Tibial artery (tissue), 4 donors: ENCODE results near the gene SDCCAG8.

Experiments
- DNase-seq, 2 donors: peaks; one replicate each; pipeline ENCODE4 v3.0.0-alpha.2; 2019
- H3K27ac ChIP-seq, 2 donors: fragments of 200-600 bp; sonication (generic) in 1 of 2; 1 replicate in 1 of 2; 2 replicates in 1 of 2; pipeline ENCODE4 v1.5.1; 2018 to 2019; ENCODE audit warnings: mild to moderate bottlenecking in 1 of 2
- H3K27me3 ChIP-seq, 2 donors: fragments of 200-600 bp; sonication (generic) in 1 of 2; one replicate each; pipeline versions ENCODE4 v1.5.1 to v1.6.0; 2016 to 2019
- H3K36me3 ChIP-seq, 3 donors: fragments of 200-600 bp; sonication (generic) in 2 of 3; one replicate each; pipeline ENCODE4 v1.5.1; 2016 to 2019; ENCODE audit warnings: mild to moderate bottlenecking in 2 of 3
- H3K4me1 ChIP-seq, 4 donors: fragments of 200-600 bp; sonication (generic) in 2 of 4; 1 replicate in 3 of 4; 2 replicates in 1 of 4; pipeline ENCODE4 v1.5.1; 2016 to 2019
- H3K4me3 ChIP-seq, 2 donors: fragments of 200-600 bp; sonication (generic) in 1 of 2; 1 replicate in 1 of 2; 2 replicates in 1 of 2; pipeline ENCODE4 v1.5.1; 2018 to 2019; ENCODE audit warnings: mild to moderate bottlenecking in 2 of 2
- H3K9me3 ChIP-seq, 3 donors: fragments of 200-600 bp; sonication (generic) in 1 of 3; one replicate each; pipeline ENCODE4 v1.5.1; 2016 to 2019
- CTCF ChIP-seq, 2 experiments: fragments of 200-600 bp in 1 of 2; fragments of 450-650 bp in 1 of 2; IDR thresholded peaks; one replicate each; pipeline ENCODE4 v1.5.1; 2017 to 2019; ENCODE audit warnings: antibody characterized with exemption in 2 of 2, mild to moderate bottlenecking in 1 of 2, moderate library complexity in 1 of 2
- intact Hi-C: fragments of 100-400 bp; cut with DNase I; formaldehyde crosslinking; loops from one replicate; pipeline ENCODE4 v1.15.0; 2023; ENCODE audit warnings: low total_unique reads

SDCCAG8 gene

GRCh38 chr1:243526180-243526579 lies 270.3 kb downstream of the SDCCAG8 start:
- no peak overlapping the region for H3K4me3 ChIP-seq
- H3K27ac ChIP-seq: no peak overlapping the region
- H3K9me3 ChIP-seq: no peaks in the 10 kb centered on the region
- TF ChIP-seq CTCF (IDR thresholded peaks at IDR 0.05): no peak
- H3K4me1 ChIP-seq: peaks cover 0 to 15% (median 9%) of the 10 kb centered on the region in 4 donors
- intact Hi-C loops: no loop called here
- DNase-seq: no peak
- H3K36me3 ChIP-seq: peaks cover 0 to 6% (median 5%) of the 10 kb centered on the region in 3 donors
- no peaks in the 10 kb centered on the region for H3K27me3 ChIP-seq

GRCh38 chr1:243528459-243529121 lies 272.7 kb downstream of the SDCCAG8 start:
- intact Hi-C loops: no loop called here

GRCh38 chr1:243529512-243529911 lies 273.7 kb downstream of the SDCCAG8 start:
- H3K4me1 ChIP-seq: peaks cover 0 to 11% (median 7%) of the 10 kb centered on the region in 4 donors
- no peak overlapping the region for H3K4me3 ChIP-seq
- DNase-seq: no peak
- no peaks in the 10 kb centered on the region for H3K9me3 ChIP-seq
- no peak for TF ChIP-seq CTCF (IDR thresholded peaks at IDR 0.05)
- peaks cover 0 to 5% (median 4%) of the 10 kb centered on the region in 3 donors for H3K36me3 ChIP-seq
- no peaks in the 10 kb centered on the region for H3K27me3 ChIP-seq
- intact Hi-C loops: no loop called here
- H3K27ac ChIP-seq: no peak overlapping the region

More at GRCh38 chr1:243528459-243529121, 272.7 kb downstream of the SDCCAG8 start:
- DNase-seq: no peak
- Histone ChIP-seq H3K36me3 (peaks cover 0 to 6% (median 5%) of the 10 kb centered on the region in 3 donors), H3K4me3 (no peak overlapping the region), H3K27me3 (no peaks in the 10 kb centered on the region), H3K9me3 (no peaks in the 10 kb centered on the region), H3K4me1 (peaks cover 0 to 15% (median 9%) of the 10 kb centered on the region in 4 donors), H3K27ac (no peak overlapping the region)
- TF ChIP-seq CTCF (IDR thresholded peaks at IDR 0.05): no peak

- Histone ChIP-seq H3K36me3 (peaks cover 0 to 1% (median 0%) of the 10 kb centered on the region in 3 donors), H3K9me3 (no peaks in the 10 kb centered on the region), H3K27me3 (no peaks in the 10 kb centered on the region), H3K4me1 (no peaks in the 10 kb centered on the region), H3K4me3 (no peak overlapping the region), H3K27ac (no peak overlapping the region)
- TF ChIP-seq CTCF (IDR thresholded peaks at IDR 0.05): no peak
- no peak for DNase-seq
- intact Hi-C loops: no loop called here
Observed at GRCh38 chr1:243535014-243535413, 279.2 kb downstream of the SDCCAG8 start.

GRCh38 chr1:243539636-243540035 lies 283.8 kb downstream of the SDCCAG8 start:
- Histone ChIP-seq H3K9me3 (no peaks in the 10 kb centered on the region), H3K27ac (no peak overlapping the region), H3K27me3 (no peaks in the 10 kb centered on the region), H3K36me3 (peaks cover 13 to 15% (median 14%) of the 10 kb centered on the region in 3 donors), H3K4me1 (no peaks in the 10 kb centered on the region), H3K4me3 (no peak overlapping the region)
- TF ChIP-seq CTCF (IDR thresholded peaks at IDR 0.05): no peak
- no peak for DNase-seq
- intact Hi-C loops: no loop called here
